PC-9 (cell line): ENCODE data around the gene LRRC32. TPM values are rescaled to one million over a fixed set of nuclear protein-coding genes. Genes with fewer than 3 reads are reported as not detected.

Experiments
- Bru-seq: library from RNA; stranded (reverse); fragments of 400-500 nt; gene quantifications from one replicate; lab custom pipeline; 2021; lab: Mats Ljungman, UMichigan
- BruChase-seq, 2 experiments: library from RNA; stranded (reverse); fragments of 400-500 nt; gene quantifications; one replicate each; lab custom pipeline; 2021; lab: Mats Ljungman, UMichigan
- BruUV-seq: library from RNA; stranded (reverse); fragments of 400-500 nt; replicated peaks from 2 replicates; lab custom pipeline; 2021; lab: Mats Ljungman, UMichigan
- CTCF ChIA-PET: fragments of 300-600 bp; sonication (Branson Sonifier 250); formaldehyde crosslinking; loops from one replicate; lab custom pipeline; 2022; ENCODE audit warnings: antibody characterized with exemption; lab: Charles Lee
- POLR2A ChIA-PET: fragments of 300-600 bp; sonication (Branson Sonifier 250); formaldehyde crosslinking; loops from one replicate; lab custom pipeline; 2022; ENCODE audit warnings: antibody characterized with exemption; ENCODE audit not compliant: unreplicated experiment; lab: Charles Lee
- DNase-seq, 2 experiments: peaks; one replicate each; pipeline versions ENCODE4 v3.0.0 to v3.0.0-alpha.2; 2015 to 2022; ENCODE audit warnings: mixed read lengths in 1 of 2
- H2AFZ ChIP-seq: fragments of 200-600 bp; sonication (generic); 2 replicates; pipeline ENCODE4 v1.8.1; 2017; ENCODE audit warnings: antibody characterized with exemption
- H3F3A ChIP-seq: fragments of 200-600 bp; sonication (generic); 2 replicates; pipeline ENCODE4 v1.8.1; 2017; ENCODE audit warnings: antibody characterized with exemption, mild to moderate bottlenecking, low read depth; ENCODE audit not compliant: insufficient read depth
- H3K27ac ChIP-seq: fragments of 200-600 bp; sonication (generic); 2 replicates; pipeline ENCODE4 v1.6.1; 2016; ENCODE audit warnings: mixed run types
- H3K27me3 ChIP-seq: fragments of 200-600 bp; sonication (generic); 2 replicates; pipeline ENCODE4 v1.6.1; 2016; ENCODE audit warnings: low read depth, mixed run types; ENCODE audit not compliant: insufficient read depth
- H3K36me3 ChIP-seq: fragments of 200-600 bp; sonication (generic); 2 replicates; pipeline ENCODE4 v1.6.1; 2016; ENCODE audit warnings: low read depth, mixed run types
- H3K4me1 ChIP-seq: fragments of 200-600 bp; sonication (generic); replicated peaks from 2 replicates; pipeline ENCODE4 v1.6.1; 2016; ENCODE audit warnings: mixed run types; ENCODE audit not compliant: insufficient read depth
- H3K4me2 ChIP-seq: fragments of 200-600 bp; sonication (generic); 2 replicates; pipeline ENCODE4 v1.6.1; 2017; ENCODE audit warnings: mixed run types
- H3K4me3 ChIP-seq: fragments of 200-600 bp; sonication (generic); 2 replicates; pipeline ENCODE4 v1.6.1; 2016; ENCODE audit warnings: mixed run types
- H3K79me2 ChIP-seq: fragments of 200-600 bp; sonication (generic); 2 replicates; pipeline ENCODE4 v1.6.1; 2017; ENCODE audit warnings: low read depth, mixed run types
- H3K9me2 ChIP-seq: fragments of 200-600 bp; sonication (generic); 2 replicates; pipeline ENCODE4 v1.8.1; 2017; ENCODE audit warnings: mild to moderate bottlenecking; ENCODE audit not compliant: insufficient read depth
- H3K9me3 ChIP-seq: fragments of 200-600 bp; sonication (generic); 2 replicates; pipeline ENCODE4 v1.8.1; 2016; ENCODE audit warnings: low read depth; ENCODE audit not compliant: insufficient read depth
- H4K20me1 ChIP-seq: fragments of 200-600 bp; sonication (generic); 2 replicates; pipeline ENCODE4 v1.8.1; 2017; ENCODE audit not compliant: insufficient read depth
- CTCF ChIP-seq: fragments of 200-600 bp; sonication (generic); conservative IDR thresholded peaks from 2 replicates; pipeline ENCODE4 v1.6.1; 2017; ENCODE audit warnings: mixed run types, antibody characterized with exemption, mild to moderate bottlenecking, moderate library complexity
- EZH2 ChIP-seq: fragments of 200-600 bp; sonication (generic); IDR thresholded peaks from 2 replicates; pipeline ENCODE4 v1.8.0; 2017; ENCODE audit warnings: antibody characterized with exemption, low read depth
- intact Hi-C: fragments of 100-400 bp; cut with micrococcal nuclease; formaldehyde crosslinking; loops from one replicate; pipeline ENCODE4 v1.10.0; 2022; ENCODE audit not compliant: unreplicated experiment
- long read RNA-seq: library from polyadenylated mRNA; stranded (forward); transcript quantifications from one replicate; pipeline ENCODE4 v2.0.0, GENCODE V29; 2022
- total RNA-seq: library from RNA; stranded (reverse); gene quantifications from 2 replicates; pipeline ENCODE4 v1.2.3, GENCODE V29; 2021

The LRRC32 gene, protein sequence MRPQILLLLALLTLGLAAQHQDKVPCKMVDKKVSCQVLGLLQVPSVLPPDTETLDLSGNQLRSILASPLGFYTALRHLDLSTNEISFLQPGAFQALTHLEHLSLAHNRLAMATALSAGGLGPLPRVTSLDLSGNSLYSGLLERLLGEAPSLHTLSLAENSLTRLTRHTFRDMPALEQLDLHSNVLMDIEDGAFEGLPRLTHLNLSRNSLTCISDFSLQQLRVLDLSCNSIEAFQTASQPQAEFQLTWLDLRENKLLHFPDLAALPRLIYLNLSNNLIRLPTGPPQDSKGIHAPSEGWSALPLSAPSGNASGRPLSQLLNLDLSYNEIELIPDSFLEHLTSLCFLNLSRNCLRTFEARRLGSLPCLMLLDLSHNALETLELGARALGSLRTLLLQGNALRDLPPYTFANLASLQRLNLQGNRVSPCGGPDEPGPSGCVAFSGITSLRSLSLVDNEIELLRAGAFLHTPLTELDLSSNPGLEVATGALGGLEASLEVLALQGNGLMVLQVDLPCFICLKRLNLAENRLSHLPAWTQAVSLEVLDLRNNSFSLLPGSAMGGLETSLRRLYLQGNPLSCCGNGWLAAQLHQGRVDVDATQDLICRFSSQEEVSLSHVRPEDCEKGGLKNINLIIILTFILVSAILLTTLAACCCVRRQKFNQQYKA
- 0.53 TPM in 1 of 2 replicates, not detected in the other for total RNA-seq
- percentile 5 among the genes with signal in this experiment for Bru-seq, nascent RNA
- percentile 38 among the genes with signal in this experiment for BruChase-seq, experiment 1, labeled RNA remaining after a 2-hour chase
- BruChase-seq, experiment 2, labeled RNA remaining after a 6-hour chase = percentile 14 among the genes with signal in this experiment
- long read RNA-seq = 0 reads

DNA sequence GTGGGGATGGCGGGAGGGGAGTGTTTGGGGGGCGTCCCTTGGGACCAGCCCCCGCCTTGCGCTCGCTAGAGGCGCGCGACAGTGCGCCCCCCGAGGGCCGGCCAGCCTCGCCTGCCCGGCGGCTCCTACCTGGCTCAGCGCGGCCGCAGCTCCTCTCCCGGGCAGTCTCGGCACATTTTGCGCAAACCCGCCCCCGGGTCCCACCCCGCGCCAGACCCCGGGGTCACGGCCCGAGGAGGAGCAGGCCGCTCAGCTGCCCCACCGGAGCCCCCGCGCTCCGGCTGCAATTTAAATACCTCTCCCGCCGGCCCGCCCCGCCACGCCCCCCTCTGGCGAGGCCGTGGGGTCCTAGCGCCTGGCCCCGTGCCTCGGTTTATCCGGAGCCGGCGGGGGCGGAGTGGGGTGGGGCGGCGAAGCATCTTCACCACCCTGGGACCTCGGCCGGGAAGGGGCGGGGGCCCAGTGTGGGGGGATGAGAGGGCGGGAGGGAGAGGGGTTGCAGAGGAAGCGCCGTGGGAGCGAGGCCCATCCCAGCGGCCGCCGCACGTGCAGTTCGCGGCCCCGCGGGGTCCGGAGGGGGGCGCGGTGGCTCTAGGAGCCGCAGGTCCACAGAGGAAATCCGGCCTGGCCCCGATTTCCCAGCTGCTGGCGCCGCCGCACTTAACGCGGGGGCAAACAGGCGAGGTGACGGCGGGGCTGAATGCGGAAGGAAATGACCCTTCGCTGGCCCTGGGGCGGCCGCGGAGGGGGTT is at the start of gene LRRC32:
Gene LRRC32, minus strand, starts transcription at position 263 of the 752 bp plus-strand sequence. CDS start 4,793 bp downstream, outside the sequence.
- POLR2A ChIA-PET = no interaction called here
- Histone ChIP-seq H3K27ac (no peak within 1 kb of the TSS), H3K79me2 (no peaks in the 10 kb centered on the region), H4K20me1 (0 out of 2 replicates have a peak, but pooled peaks cover 5% of the 10 kb centered on the region), H3K9me2 (no peaks in the 10 kb centered on the region), H3K36me3 (no peaks in the 10 kb centered on the region), H3K4me2 (peak within 1 kb of the TSS; percentile 65), H3F3A (no peaks in the 10 kb centered on the region), H3K4me3 (peak within 1 kb of the TSS; percentile 43; the same call in 1 of the 2 replicates), H3K9me3 (no peaks in the 10 kb centered on the region), H3K4me1 (no peaks in the 10 kb centered on the region), H2AFZ (no peak within 1 kb of the TSS; the same call in 1 of the 2 replicates), H3K27me3 (peaks cover 57% of the 10 kb centered on the region)
- CTCF ChIA-PET = no interaction called here
- intact Hi-C loops = no loop called here
- no TSS peak for BruUV-seq
- peak; percentile 93; the same call in 1 of the 2 replicates for TF ChIP-seq EZH2
- no peak for TF ChIP-seq CTCF
- no peak for DNase-seq

GRCh38 chr11:76719686-76720085 is 49.1 kb upstream of the LRRC32 start:
- ChIA-PET CTCF (no interaction called here), POLR2A (no interaction called here)
- no peak overlapping the region for H3K4me2 ChIP-seq
- H2AFZ ChIP-seq = no peak overlapping the region
- no peaks in the 10 kb centered on the region for H3K36me3 ChIP-seq
- no peaks in the 10 kb centered on the region for H3K79me2 ChIP-seq
- no peaks in the 10 kb centered on the region for H3K27me3 ChIP-seq
- BruUV-seq = no TSS peak
- no peaks in the 10 kb centered on the region for H4K20me1 ChIP-seq
- H3F3A ChIP-seq = peaks cover 12% of the 10 kb centered on the region
- no peak for TF ChIP-seq CTCF
- no peak for TF ChIP-seq EZH2
- H3K9me2 ChIP-seq = no peaks in the 10 kb centered on the region
- intact Hi-C loops = no loop called here
- H3K4me3 ChIP-seq = no peak overlapping the region
- no peaks in the 10 kb centered on the region for H3K4me1 ChIP-seq
- DNase-seq = no peak
- H3K9me3 ChIP-seq = no peaks in the 10 kb centered on the region
- H3K27ac ChIP-seq = no peak overlapping the region

- intact Hi-C loops = no loop called here
- DNase-seq = no peak
- Histone ChIP-seq H3K27me3 (no peaks in the 10 kb centered on the region), H2AFZ (no peak overlapping the region), H3K4me2 (no peak overlapping the region), H3K36me3 (no peaks in the 10 kb centered on the region), H4K20me1 (no peaks in the 10 kb centered on the region), H3K79me2 (no peaks in the 10 kb centered on the region), H3K4me1 (no peaks in the 10 kb centered on the region), H3K9me2 (no peaks in the 10 kb centered on the region), H3K4me3 (no peak overlapping the region), H3K9me3 (no peaks in the 10 kb centered on the region), H3F3A (peaks cover 12% of the 10 kb centered on the region), H3K27ac (no peak overlapping the region)
- CTCF ChIA-PET = no interaction called here
- TF ChIP-seq CTCF (no peak), EZH2 (no peak)
- POLR2A ChIA-PET = no interaction called here
- no TSS peak for BruUV-seq
Measured at GRCh38 chr11:76719281-76719680, 48.7 kb upstream of the LRRC32 start.
